ENCODE measurements around the gene AGXT.

The AGXT gene

DNA sequence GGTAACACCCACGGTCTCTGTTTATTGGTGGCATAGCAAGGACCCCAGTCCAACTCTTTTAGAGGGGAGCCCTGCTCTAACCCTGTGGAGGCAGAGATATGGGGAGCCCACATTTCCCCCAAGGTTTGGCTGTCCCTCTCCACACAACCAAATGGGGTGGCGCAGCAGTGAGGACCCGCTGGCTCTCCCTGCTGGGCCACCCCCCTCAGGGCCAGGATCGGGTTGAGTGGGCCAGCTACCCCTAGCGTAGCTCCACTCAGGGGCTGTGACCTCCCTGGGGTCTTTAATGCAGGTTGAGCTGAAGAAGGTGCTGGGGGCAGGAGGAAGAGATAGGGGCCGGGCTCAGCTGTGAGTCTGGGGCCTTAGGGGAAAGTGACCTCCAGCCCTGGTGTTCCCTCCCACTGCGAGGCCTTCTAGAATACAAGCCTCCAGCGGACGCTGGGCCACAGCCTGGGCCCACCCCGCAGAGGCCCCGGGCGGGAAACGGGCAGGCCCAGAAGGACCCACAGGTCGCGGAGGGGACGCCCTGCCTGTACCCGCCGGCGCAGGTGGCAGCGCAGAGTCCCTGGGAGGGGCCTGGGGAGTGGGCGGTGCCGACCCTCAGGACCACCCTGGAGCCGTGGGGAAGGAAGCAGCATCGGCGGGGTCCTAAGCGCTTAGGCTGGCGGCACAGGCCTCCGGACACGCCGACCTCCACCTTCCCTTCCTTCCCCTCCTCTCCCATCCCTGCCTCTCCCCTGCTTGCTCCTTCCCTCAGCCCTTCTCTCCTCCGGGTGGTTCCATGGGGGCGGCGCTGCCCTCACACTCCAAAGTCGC lies 47.1 kb downstream of the AGXT start:
- DNase-seq (ENCODE audit: low read depth), result no peak

DNA sequence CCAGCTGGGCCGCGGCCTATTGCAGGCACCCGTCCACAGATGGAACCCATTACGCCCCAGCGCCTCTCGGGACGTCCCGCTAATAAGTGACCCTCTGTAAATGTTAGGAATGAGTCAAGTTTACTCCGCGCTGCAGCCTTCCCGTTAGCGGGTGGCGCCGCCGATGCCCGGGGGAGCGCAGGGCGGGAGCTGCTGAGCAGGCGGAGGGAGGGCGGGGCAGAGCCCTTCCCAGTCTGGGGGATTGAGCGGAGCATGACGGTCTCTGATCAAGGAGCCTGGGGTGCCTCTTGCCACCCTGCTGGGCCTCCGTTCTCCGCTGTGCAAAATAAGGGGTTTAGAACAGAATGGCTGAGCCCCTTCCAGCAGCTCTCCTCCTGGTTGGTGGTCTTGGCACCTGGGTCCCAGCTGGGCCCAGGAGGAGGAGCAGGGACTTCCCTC lies 48.0 kb downstream of the AGXT start:
- peak; percentile 87 for DNase-seq (ENCODE audit: low read depth)

GRCh38 chr2:240917009-240917683 lies 48.5 kb downstream of the AGXT start:
- DNase-seq (ENCODE audit: low read depth), result no peak

DNA sequence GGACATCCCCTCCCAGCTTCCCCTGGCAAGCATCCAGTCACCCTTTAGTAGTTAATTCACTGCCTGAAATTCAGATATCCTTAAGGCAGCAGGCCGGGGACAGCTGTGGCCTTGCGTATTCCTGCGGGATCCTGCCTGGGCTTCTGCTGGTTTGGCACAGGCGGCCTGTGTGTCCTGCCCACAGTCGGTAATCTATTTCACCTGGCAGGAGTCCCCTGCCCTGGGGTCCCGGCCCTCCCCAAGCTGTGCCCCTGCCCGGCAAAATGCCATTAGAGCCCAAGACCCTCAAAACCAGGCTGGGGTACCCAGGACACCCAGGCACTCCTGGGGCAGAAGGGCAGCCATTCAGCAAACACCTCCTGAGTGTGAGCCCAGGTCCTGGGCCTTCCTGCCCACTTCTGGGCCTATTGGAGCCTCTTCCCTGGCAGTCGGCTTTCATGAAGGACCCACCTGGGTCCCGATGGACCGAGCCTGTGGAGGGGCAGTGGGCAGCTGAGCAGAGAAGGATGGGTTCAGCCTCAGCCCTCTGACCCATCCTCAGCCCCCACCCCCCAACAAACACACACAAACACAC lies 49.1 kb downstream of the AGXT start:
- no peak for DNase-seq (ENCODE audit: low read depth)

- no peak for DNase-seq (ENCODE audit: low read depth)
Measured at GRCh38 chr2:240918258-240919091, 49.9 kb downstream of the AGXT start.

GRCh38 chr2:240919161-240919781 lies 50.6 kb downstream of the AGXT start:
- no peak for DNase-seq (ENCODE audit: low read depth)

GRCh38 chr2:240919786-240920782 lies 51.5 kb downstream of the AGXT start:
- no peak for DNase-seq (ENCODE audit: low read depth)

- DNase-seq (ENCODE audit: low read depth), result no peak
Measured at GRCh38 chr2:240920783-240921231, 52.2 kb downstream of the AGXT start.

DNA sequence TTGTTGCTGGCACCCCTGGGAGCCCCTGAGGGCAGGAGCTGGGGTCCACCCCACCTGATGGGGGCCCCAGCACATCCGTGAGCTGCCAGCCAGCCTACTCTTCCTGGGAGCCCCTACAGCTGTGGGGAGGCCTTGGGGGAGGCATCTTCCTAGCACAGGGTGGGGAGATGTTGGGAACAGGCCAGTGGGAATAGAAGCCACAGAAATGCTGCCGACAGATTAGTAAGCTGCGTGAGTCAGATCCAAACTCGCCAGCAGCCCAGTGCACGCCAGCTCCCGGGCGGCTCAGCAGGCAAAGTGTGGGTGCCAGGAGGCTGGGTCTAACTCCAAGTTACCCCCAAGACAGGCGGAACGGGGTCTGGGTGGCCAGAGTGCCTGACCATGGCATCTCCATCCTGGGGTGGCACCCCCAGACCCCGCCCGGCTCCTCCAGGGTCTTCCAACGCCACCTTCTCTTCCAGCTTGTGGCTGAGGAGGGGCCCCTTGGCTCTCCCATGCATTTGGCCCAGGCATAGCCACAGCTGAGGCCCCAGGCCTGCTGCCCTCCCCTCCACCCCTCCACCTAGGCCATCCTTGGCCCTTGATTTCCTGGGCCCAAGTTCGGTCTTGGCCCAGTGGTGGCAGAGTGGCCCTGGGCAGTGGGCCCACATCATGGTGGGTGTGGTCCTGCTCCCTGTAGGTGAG lies 52.8 kb downstream of the AGXT start:
- peak; percentile 89 for DNase-seq (ENCODE audit: low read depth)

DNA sequence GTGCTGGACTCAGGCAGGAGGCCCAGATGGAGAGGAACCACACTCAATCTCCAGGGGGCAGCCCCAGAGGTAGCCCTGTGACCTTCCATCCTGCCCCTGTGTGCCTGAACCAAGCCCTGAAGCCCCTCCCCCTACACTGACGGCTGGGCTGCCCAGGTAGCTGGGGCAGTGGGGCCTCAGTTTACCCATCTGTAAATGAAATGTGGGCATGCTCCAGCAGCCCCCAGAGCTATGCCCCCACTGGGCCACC lies 53.3 kb downstream of the AGXT start:
- DNase-seq (ENCODE audit: low read depth), result no peak

DNA sequence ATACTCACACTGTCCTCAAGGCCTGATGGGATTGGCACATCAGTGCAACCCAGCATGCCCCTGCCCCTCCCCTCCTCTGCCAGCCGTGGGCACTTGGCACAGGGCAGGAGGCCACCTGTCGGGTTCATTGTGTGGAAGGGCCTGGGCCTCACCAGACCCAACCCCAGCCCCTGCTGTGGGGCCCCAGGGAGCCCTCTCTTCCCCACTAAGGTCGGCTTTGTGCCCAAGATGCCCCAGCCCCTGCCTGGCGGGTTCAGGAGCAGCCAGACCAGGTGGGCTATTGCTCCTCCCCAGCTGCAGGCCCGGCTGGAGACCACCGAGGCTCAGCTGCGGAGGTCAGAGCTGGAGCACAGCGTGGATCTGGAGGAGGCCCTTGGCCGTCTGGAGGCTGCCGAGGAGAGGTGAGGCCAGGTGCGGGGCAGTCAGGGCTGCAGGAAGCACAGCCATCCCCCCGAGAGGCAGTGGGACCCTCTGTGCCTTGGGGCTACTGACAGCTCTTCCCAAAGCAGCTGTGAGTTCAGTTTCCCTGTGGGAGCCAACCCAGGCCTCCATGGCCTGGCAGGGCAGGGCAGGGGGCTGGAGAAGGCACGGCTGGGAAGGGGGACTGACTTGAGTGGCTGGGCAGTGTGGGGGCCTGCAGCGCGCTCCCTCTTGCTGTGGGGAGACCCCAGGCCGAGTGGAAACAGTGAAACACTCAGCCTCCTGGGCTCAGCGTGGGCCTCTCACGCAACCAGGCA lies 53.8 kb downstream of the AGXT start:
- no peak for DNase-seq (ENCODE audit: low read depth)

- DNase-seq (ENCODE audit: low read depth), result no peak
Measured at GRCh38 chr2:240922982-240923537, 54.4 kb downstream of the AGXT start.

- DNase-seq (ENCODE audit: low read depth), result no peak
Measured at GRCh38 chr2:240925191-240925567, 56.6 kb downstream of the AGXT start.

- no peak for DNase-seq (ENCODE audit: low read depth)
Measured at GRCh38 chr2:240925568-240926515, 57.2 kb downstream of the AGXT start.

- DNase-seq (ENCODE audit: low read depth), result no peak
Measured at GRCh38 chr2:240926516-240927389, 58.1 kb downstream of the AGXT start.

DNA sequence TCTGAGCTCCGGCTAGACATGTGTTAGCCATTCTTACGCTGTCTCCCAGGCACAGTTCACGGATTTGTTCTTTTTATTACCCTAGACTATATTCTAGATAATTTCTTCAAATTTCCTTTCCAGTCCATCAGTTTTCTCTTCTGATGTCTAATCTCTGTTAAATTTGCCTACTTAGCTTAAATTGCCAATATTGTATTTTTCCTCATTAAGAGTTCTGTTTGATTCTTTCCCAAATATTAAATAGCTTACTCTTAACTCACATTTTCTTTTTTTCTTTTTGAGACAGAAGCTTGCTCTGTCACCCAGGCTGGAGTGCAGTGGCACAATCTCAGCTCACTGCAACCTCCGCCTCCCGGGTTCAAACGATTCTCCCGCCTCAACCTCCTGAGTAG lies 58.8 kb downstream of the AGXT start:
- no peak for DNase-seq (ENCODE audit: low read depth)
